H1 (cell line): ENCODE measurements around the gene MYBPC1.

Experiments
- CHD2 ChIP-seq: IDR thresholded peaks from 2 replicates; pipeline ENCODE4 v1.6.1; 2012; ENCODE audit warnings: low read length, improper control_type of control experiment
- EZH2 ChIP-seq: fragments of 200-600 bp; sonication (generic); IDR thresholded peaks from 2 replicates; pipeline ENCODE4 v1.7.1; 2012; ENCODE audit warnings: low read depth, mild to moderate bottlenecking, moderate library complexity, low read length, inconsistent platforms; ENCODE audit not compliant: severe bottlenecking
- GABPA ChIP-seq: IDR thresholded peaks from 2 replicates; pipeline ENCODE4 v1.6.1; 2011; ENCODE audit warnings: mild to moderate bottlenecking, low read length, moderate library complexity, borderline replicate concordance; ENCODE audit not compliant: insufficient read depth
- JUN ChIP-seq: IDR thresholded peaks from 2 replicates; pipeline ENCODE4 v1.6.1; 2011; ENCODE audit warnings: low read depth, mild to moderate bottlenecking, improper control_type of control experiment, low read length
- KDM1A ChIP-seq: fragments of 200-600, 300-600 bp; sonication (generic); IDR thresholded peaks from 2 replicates; pipeline ENCODE4 v1.7.1; 2016; ENCODE audit warnings: mild to moderate bottlenecking, low read length, borderline replicate concordance
- NANOG ChIP-seq: IDR thresholded peaks from 2 replicates; pipeline ENCODE4 v1.6.1; 2011; ENCODE audit warnings: low read length, low read depth, mild to moderate bottlenecking, inconsistent platforms; ENCODE audit not compliant: insufficient read depth, poor library complexity, severe bottlenecking
- POLR2A ChIP-seq, 2 experiments: IDR thresholded peaks; 1 replicate in 1 of 2; 2 replicates in 1 of 2; pipeline ENCODE4 v1.6.1; 2011; ENCODE audit warnings: low read depth in 2 of 2, low read length in 2 of 2, mild to moderate bottlenecking in 2 of 2; ENCODE audit errors: control extremely low read depth in 1 of 2
- TEAD4 ChIP-seq: IDR thresholded peaks from 2 replicates; pipeline ENCODE4 v1.6.1; 2012; ENCODE audit warnings: low read depth, low read length, inconsistent platforms, mixed read lengths
- TF ChIP-seq, protein P1 (sequence below), 3 experiments: IDR thresholded peaks; 1 replicate in 2 of 3; 2 replicates in 1 of 3; pipeline versions ENCODE4 v1.5.1 to v1.6.1; 2011; ENCODE audit warnings: low read length in 3 of 3, mild to moderate bottlenecking in 3 of 3, inconsistent platforms in 2 of 3, low read depth in 1 of 3, moderate library complexity in 1 of 3; ENCODE audit not compliant: insufficient read depth in 1 of 3; ENCODE audit errors: control extremely low read depth in 1 of 3
- TF ChIP-seq, protein P2 (sequence below): IDR thresholded peaks from 2 replicates; pipeline ENCODE4 v1.6.1; 2011; ENCODE audit warnings: low read depth, mild to moderate bottlenecking, low read length; ENCODE audit not compliant: insufficient read depth

DNA sequence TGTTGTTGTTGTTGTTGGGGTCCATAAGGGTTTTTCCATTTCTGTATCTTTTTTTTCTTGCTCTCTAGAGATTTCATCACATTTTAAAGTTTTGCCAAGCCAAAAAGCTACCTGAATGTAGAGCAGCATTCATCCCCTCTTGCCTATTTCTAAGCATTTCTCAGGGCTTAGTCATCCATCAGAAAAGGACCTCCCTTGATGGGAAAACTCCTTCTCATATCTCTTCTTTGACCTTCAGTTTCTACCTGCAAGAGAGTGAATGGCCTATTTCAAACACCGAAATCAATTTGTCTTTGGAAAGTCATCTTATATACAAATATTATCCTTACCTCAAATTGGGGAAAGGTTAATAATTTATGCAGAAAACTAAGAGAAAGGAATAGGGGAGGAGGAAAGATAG is 4.5 kb downstream of the MYBPC1 start:
- TF ChIP-seq GABPA (no peak), NANOG (no peak), EZH2 (no peak), TEAD4 (no peak), CHD2 (no peak), POLR2A (IDR thresholded peaks at IDR 0.05; ENCODE audit: control extremely low read depth in 1 of 2, low read depth in 2 of 2, low read length in 2 of 2) (no peak), JUN (no peak), KDM1A (no peak)
- TF ChIP-seq, protein P1, sequence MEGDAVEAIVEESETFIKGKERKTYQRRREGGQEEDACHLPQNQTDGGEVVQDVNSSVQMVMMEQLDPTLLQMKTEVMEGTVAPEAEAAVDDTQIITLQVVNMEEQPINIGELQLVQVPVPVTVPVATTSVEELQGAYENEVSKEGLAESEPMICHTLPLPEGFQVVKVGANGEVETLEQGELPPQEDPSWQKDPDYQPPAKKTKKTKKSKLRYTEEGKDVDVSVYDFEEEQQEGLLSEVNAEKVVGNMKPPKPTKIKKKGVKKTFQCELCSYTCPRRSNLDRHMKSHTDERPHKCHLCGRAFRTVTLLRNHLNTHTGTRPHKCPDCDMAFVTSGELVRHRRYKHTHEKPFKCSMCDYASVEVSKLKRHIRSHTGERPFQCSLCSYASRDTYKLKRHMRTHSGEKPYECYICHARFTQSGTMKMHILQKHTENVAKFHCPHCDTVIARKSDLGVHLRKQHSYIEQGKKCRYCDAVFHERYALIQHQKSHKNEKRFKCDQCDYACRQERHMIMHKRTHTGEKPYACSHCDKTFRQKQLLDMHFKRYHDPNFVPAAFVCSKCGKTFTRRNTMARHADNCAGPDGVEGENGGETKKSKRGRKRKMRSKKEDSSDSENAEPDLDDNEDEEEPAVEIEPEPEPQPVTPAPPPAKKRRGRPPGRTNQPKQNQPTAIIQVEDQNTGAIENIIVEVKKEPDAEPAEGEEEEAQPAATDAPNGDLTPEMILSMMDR (IDR thresholded peaks at IDR 0.05; ENCODE audit: control extremely low read depth in 1 of 3, insufficient read depth in 1 of 3, low read depth in 1 of 3, low read length in 3 of 3): no peak
- TF ChIP-seq, protein P2, sequence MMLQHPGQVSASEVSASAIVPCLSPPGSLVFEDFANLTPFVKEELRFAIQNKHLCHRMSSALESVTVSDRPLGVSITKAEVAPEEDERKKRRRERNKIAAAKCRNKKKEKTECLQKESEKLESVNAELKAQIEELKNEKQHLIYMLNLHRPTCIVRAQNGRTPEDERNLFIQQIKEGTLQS: no peak
